ENCODE measurements around the gene KCNJ4. TPM values are rescaled to one million over a fixed set of nuclear protein-coding genes. Genes with fewer than 3 reads are reported as not detected.

KCNJ4 gene
- total RNA-seq, 1 experiment from 2014 or later: 0.92 TPM

DNA sequence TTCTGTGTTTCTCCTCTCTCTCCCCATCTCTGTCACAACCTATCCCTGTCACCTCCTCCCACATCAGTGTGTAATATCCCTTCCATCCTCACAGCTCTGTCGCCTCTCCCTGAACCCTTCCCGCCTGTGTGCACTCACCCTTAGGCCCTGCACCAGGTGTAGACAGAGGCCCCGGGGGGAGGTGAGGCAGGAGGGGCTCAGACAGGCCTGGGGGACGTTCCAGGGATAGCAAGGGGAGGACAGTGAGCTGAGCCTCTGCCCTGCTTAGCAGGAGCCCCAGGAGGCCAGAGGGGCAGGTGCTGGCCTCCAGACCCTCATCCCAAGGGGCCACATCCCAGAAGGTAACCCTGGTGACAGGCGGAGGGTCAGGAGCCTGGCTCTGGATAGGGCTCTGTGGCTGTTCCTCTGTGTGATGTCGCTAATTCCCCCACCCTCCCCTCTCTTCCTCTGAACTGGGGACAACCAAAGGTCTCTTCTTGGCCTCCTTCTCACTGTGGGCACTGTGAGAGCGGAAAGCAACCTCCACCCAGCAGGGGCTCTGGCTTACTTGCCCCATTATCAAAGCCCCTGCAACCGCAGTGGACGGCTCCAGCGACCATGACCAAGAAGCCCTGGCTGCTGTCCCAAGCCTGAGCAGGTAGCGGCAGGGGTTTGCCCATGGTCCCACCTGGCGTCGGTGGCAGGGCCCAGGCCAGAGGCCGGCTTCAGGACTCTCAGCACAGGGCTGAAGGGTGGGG is 35.7 kb downstream of the KCNJ4 start:
- Histone ChIP-seq H2BK20ac (ENCODE audit: low read depth, low read length, poor library complexity, severe bottlenecking) (no peak overlapping the region), H3K27ac (ENCODE audit: insufficient read length, low read depth, low read length) (no peak overlapping the region), H2BK12ac (ENCODE audit: insufficient read length, low read depth, low read length) (no peak overlapping the region), H3K23ac (ENCODE audit: insufficient read length, low read depth, low read length) (no peak overlapping the region), H3K18ac (ENCODE audit: insufficient read length, low read depth, low read length) (no peak overlapping the region), H3K4ac (ENCODE audit: low read depth, low read length) (no peak overlapping the region), H3K56ac (ENCODE audit: insufficient read length, low read depth, low read length) (no peak overlapping the region), H3K79me1 (ENCODE audit: insufficient read depth, low read depth, low read length, poor library complexity, severe bottlenecking) (no peaks in the 10 kb centered on the region), H4K20me1 (ENCODE audit: control insufficient read depth, insufficient read depth, insufficient read length) (no peaks in the 10 kb centered on the region), H4K5ac (ENCODE audit: insufficient read length, low read depth, low read length) (no peak overlapping the region), H3T11ph (ENCODE audit: low read length) (no peak overlapping the region), H3K4me1 (ENCODE audit: insufficient read depth, low read length) (no peaks in the 10 kb centered on the region; the same call in none of the 2 replicates), H3K9ac (ENCODE audit: extremely low read depth, insufficient read length, low read length) (no peak overlapping the region), H4K8ac (replicated peaks; ENCODE audit: insufficient read length, low read depth, low read length) (no peak overlapping the region), H2BK5ac (ENCODE audit: insufficient read length, low read length) (no peak overlapping the region), H2AFZ (ENCODE audit: low read length) (no peak overlapping the region), H4K91ac (ENCODE audit: insufficient read length, low read depth, low read length) (no peak overlapping the region), H3K27me3 (ENCODE audit: insufficient read depth, low read length) (no peaks in the 10 kb centered on the region), H3K79me2 (ENCODE audit: insufficient read depth, low read length) (no peaks in the 10 kb centered on the region), H3K4me2 (ENCODE audit: insufficient read depth, insufficient read length, low read length) (no peak overlapping the region), H3K23me2 (ENCODE audit: insufficient read length, low read depth, low read length, poor library complexity, severe bottlenecking) (no peaks in the 10 kb centered on the region), H2BK120ac (ENCODE audit: low read depth, low read length, poor library complexity, severe bottlenecking) (no peak overlapping the region), H2AK5ac (ENCODE audit: insufficient read length, low read length) (no peak overlapping the region), H3K9me3 (ENCODE audit: control insufficient read depth, low read depth, low read length) (no peaks in the 10 kb centered on the region), H3K14ac (ENCODE audit: insufficient read depth, low read length) (no peak overlapping the region), H2BK15ac (ENCODE audit: low read depth, low read length) (no peak overlapping the region)
- no peaks in the 10 kb centered on the region for H3K9me3 Mint-ChIP-seq
- TF ChIP-seq CTCF (conservative IDR thresholded peaks at IDR 0.05): no peak
- peak overlapping the region in 2 of 3 experiments; percentile 15 to 19; a peak in 4 of 7 replicates for H3K27ac Mint-ChIP-seq
- WGBS (ENCODE audit: extremely low coverage, insufficient read length, low lambda C conversion rate): no CpG with 5 or more reads among the region's 14 CpGs
- peaks cover 29 to 42% of the 10 kb centered on the region in 2 experiments for H3K4me1 Mint-ChIP-seq
- peak; percentile 32 for DNase-seq
- H3K27me3 Mint-ChIP-seq (ENCODE audit: low read depth): no peaks in the 10 kb centered on the region; the same call in 1 of the 2 replicates
- H3K36me3 Mint-ChIP-seq (ENCODE audit: insufficient read depth in 1 of 3, low read depth in 3 of 3): no peaks in the 10 kb centered on the region; a peak in 1 of 7 replicates
- no peak overlapping the region for H3K4me3 Mint-ChIP-seq

All from H9 (cell line).